Subcutaneous adipose tissue (tissue), 4 donors: ENCODE data around the gene NAALADL2. TPM values are rescaled to one million over a fixed set of nuclear protein-coding genes. Genes with fewer than 3 reads are reported as not detected.

ENCODE experiments used
- total RNA-seq, 4 donors: library from RNA; depleted of rRNA; stranded (reverse); fragments of >200 nt; gene quantifications; one replicate each; pipeline ENCODE4 v1.1.0, GENCODE V29; 2016
- TF ChIP-seq, protein P1 (sequence below): fragments of 450-650 bp; IDR thresholded peaks from one replicate; pipeline ENCODE4 v1.5.1; 2016; ENCODE audit warnings: low read depth, mild to moderate bottlenecking, control low read depth, antibody characterized with exemption, moderate library complexity

NAALADL2 gene
- total RNA-seq, 4 donors from 2014 or later: 9.4 to 18.1 (median 11.8) TPM

DNA sequence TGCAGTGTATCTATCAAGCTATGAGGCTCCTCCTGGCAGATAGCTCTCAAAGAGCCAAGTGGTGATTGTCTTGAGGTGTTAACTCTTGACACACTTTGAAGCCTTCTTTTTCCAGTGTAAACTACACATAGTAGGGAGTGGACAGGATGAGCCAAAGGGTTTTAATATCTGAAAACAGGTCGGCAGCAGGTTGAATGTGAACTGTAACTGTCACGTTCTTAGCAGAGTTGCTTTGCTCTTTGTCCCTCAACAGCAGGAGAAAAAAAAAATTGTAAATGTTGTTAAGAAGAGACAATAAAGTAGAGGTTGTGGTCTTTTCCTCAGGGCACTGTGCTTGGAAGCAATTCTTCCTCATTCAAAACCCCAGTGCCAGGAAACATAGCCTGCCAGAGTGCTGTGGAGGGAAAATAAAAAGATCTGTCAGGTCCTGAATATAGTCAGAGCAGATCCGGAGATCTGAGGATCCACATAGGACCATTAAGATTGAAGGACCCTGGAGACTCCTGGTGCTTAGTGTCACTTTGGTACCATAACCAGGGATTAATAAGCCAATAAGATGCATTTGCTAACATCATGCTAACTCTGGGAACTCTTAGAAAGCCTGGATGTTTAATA, 229.7 kb downstream of the NAALADL2 start:
- TF ChIP-seq, protein P1, sequence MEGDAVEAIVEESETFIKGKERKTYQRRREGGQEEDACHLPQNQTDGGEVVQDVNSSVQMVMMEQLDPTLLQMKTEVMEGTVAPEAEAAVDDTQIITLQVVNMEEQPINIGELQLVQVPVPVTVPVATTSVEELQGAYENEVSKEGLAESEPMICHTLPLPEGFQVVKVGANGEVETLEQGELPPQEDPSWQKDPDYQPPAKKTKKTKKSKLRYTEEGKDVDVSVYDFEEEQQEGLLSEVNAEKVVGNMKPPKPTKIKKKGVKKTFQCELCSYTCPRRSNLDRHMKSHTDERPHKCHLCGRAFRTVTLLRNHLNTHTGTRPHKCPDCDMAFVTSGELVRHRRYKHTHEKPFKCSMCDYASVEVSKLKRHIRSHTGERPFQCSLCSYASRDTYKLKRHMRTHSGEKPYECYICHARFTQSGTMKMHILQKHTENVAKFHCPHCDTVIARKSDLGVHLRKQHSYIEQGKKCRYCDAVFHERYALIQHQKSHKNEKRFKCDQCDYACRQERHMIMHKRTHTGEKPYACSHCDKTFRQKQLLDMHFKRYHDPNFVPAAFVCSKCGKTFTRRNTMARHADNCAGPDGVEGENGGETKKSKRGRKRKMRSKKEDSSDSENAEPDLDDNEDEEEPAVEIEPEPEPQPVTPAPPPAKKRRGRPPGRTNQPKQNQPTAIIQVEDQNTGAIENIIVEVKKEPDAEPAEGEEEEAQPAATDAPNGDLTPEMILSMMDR: no peak

DNA sequence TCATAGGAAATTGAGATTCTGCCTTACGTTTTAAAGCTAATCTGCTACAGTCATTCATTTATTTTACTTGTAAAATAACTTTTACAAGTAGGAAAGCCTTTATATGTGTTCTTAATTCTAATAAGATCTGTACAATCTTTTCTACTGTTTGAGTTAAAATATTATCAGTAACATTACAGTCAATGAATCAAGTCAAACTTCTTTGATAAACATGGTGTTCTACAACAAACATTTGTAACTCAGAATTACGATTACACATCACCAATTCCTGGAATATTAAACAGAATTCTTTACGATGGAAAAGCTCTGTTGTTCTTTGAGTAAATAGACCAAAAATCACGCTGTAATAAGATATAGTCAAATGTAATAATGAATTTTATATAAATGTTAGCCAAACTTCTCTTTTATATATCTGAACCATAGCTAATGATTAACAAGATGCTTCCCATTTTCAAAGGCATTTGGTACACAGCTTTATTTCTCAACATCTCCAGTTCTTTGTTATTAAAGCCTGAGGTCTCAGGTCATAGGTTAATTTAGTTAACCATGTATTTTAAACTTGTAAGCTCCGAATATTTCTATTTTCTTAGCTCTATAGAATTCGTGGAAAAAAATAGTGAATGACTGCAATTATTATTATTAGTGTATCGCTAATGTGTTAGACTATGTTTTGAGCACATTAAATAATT, 232.4 kb downstream of the NAALADL2 start:
- TF ChIP-seq, protein P1: no peak

DNA sequence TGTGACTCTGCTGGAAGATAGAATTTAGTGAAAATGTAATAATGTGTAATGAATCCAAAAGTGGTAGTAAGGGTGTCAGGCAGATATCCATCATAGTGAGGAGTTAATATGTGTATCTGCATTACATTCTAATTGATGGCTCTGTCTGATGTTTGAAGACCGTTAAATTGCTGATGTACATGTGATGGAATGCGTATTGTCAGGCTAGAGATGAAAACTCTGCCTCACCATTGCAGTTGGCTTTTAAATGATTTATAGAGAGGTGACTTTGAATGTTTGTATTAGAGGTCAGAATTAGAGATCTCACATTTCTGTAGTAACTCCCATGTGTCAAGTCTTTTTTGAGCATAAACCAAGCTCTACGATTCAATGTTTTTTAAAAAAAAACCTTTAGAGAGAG, 234.6 kb downstream of the NAALADL2 start:
- TF ChIP-seq, protein P1: no peak

DNA sequence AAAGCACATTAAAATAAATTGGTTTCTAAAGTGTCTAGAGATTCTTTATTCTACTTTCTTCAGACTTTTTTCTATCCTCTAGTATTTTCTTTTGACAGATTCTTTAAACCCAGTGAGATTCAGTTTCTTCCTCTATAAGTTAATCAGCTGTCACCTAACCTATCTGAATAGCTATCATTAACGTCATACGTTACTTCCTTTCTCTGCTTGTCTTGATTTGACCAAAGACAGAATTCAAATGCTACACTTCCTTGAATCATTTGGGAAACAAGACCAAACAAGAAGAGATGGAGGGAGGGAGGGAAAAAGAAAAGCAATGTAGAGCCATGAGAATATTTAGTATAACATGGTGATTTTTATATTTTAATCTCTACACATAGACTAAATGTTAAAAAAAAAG, 235.2 kb downstream of the NAALADL2 start:
- TF ChIP-seq, protein P1: no peak

DNA sequence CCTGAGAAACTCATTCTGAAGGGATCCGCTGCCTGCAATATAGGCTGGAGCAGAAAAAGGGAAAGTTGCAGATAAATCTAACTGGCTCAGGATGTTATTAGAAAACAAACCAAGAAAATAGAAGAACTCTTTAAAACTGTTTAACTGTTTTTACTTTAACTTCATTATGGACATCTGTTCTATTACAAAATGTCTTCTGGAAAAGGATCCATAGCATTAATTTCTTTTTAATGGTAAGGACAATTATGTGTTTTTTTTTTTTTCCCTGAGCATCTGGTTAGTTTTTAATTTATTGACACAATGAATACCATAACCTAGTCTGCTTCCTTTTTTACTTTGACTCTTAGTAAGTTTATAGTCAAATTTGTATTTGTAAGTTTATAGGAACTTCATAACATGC, 239.5 kb downstream of the NAALADL2 start:
- TF ChIP-seq, protein P1: no peak

DNA sequence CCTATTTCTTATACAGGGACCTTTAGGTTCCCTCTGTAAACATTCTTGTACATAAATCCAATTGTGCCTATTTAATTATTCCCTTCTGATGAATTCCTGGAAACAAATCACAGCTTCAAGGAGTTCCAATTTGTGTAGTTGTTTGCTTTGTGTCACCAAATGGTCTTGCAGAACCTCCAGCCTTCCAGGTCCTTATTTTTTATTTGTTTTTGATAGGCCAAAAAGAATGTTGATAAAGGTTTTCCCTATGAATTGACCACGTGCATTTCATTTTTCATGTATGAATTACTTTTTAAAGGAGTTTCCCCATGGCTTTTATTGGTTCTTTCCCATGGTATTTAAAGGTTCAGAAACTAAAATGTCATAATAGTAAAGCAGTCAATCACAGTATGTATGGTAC, 243.0 kb downstream of the NAALADL2 start:
- TF ChIP-seq, protein P1: no peak

DNA sequence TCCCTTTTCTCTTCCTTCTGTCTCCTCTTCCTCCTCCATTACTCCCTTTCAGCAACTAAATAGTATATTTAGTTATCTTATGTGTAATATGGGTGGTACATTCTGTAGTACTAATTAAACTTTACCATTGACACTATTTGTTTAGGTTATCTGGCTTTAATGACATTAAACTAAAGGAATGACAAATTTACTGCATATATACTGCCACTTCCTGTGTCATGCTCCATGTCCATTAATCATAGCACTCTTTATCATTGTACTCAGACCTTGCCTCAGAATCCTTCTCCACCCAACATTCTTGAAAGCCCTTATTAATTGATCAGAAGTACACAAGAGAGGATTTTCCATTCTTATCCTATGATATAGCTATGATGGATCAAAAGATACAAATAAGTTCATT, 244.2 kb downstream of the NAALADL2 start:
- TF ChIP-seq, protein P1: no peak
